H1 (cell line): Measurements from ENCODE around the gene LRRC15. TPM values are rescaled to one million over a fixed set of nuclear protein-coding genes. Genes with fewer than 3 reads are reported as not detected.

Source experiments
- CTCF ChIA-PET: fragments of 300-600 bp; sonication (Branson Sonifier 250); formaldehyde crosslinking; loops from one replicate; lab custom pipeline; 2021; ENCODE audit not compliant: partially characterized antibody; lab: Charles Lee
- POLR2A ChIA-PET: fragments of 300-600 bp; sonication (Branson Sonifier 250); formaldehyde crosslinking; loops from one replicate; lab custom pipeline; 2021; ENCODE audit warnings: inconsistent platforms; ENCODE audit not compliant: partially characterized antibody; lab: Charles Lee
- DNase-seq, 2 experiments: peaks; one replicate each; pipeline versions ENCODE4 v3.0.0 to v3.0.0-alpha.2; 2010 to 2022; ENCODE audit warnings: low spot score in 2 of 2, low read depth in 1 of 2, mixed read lengths in 1 of 2
- FAIRE-seq: peaks from 2 replicates; lab custom pipeline; 2011; peaks lifted over from hg19 to GRCh38; lab: Jason Lieb, UNC
- H2AFZ ChIP-seq: 2 replicates; pipeline ENCODE4 v1.8.1; 2012; ENCODE audit warnings: low read length, inconsistent platforms
- H2AK5ac ChIP-seq: 2 replicates; pipeline ENCODE4 v1.6.1; 2013; ENCODE audit warnings: low read depth, low read length
- H2BK120ac ChIP-seq: replicated peaks from 2 replicates; pipeline ENCODE3; 2013; ENCODE audit warnings: low read depth, low read length, inconsistent platforms
- H2BK12ac ChIP-seq: 2 replicates; pipeline ENCODE4 v1.6.1; 2013; ENCODE audit warnings: low read depth, low read length
- H2BK15ac ChIP-seq: 2 replicates; pipeline ENCODE4 v1.6.1; 2013; ENCODE audit warnings: low read length
- H2BK20ac ChIP-seq: 2 replicates; pipeline ENCODE4 v1.6.1; 2013; ENCODE audit warnings: low read length
- H2BK5ac ChIP-seq: 2 replicates; pipeline ENCODE4 v1.6.1; 2013; ENCODE audit warnings: low read depth, low read length
- H3K14ac ChIP-seq: 2 replicates; pipeline ENCODE4 v1.6.1; 2013; ENCODE audit warnings: inconsistent platforms; ENCODE audit not compliant: insufficient read length
- H3K18ac ChIP-seq: 2 replicates; pipeline ENCODE4 v1.6.1; 2013; ENCODE audit warnings: low read length; ENCODE audit errors: extremely low read depth
- H3K23ac ChIP-seq: 2 replicates; pipeline ENCODE4 v1.6.1; 2013; ENCODE audit warnings: inconsistent platforms; ENCODE audit not compliant: insufficient read length
- H3K23me2 ChIP-seq: 2 replicates; pipeline ENCODE4 v1.6.1; 2013; ENCODE audit warnings: low read depth, low read length
- H3K27ac ChIP-seq: 2 replicates; pipeline ENCODE4 v1.6.1; 2011; ENCODE audit warnings: low read depth, low read length, inconsistent platforms
- H3K27me3 ChIP-seq, 4 experiments: replicated peaks in 1 of 4; 1 replicate in 1 of 4; 2 replicates in 3 of 4; pipeline versions ENCODE4 v1.6.1 to v1.8.1; 2011 to 2013; ENCODE audit warnings: low read length in 3 of 4, mild to moderate bottlenecking in 3 of 4, inconsistent platforms in 2 of 4, mixed read lengths in 2 of 4, moderate library complexity in 1 of 4; ENCODE audit not compliant: control insufficient read depth in 3 of 4, insufficient read depth in 3 of 4; ENCODE audit errors: extremely low read depth in 1 of 4
- H3K36me3 ChIP-seq, 4 experiments: 2 replicates each; pipeline versions ENCODE4 v1.6.1 to v1.8.1; 2011 to 2013; ENCODE audit warnings: mild to moderate bottlenecking in 4 of 4, low read length in 3 of 4, moderate library complexity in 2 of 4, control low read depth in 1 of 4, inconsistent platforms in 1 of 4; ENCODE audit not compliant: insufficient read depth in 4 of 4, control insufficient read depth in 2 of 4
- H3K4ac ChIP-seq: replicated peaks from 2 replicates; pipeline ENCODE3; 2013; ENCODE audit warnings: low read length, low read depth, mixed read lengths, inconsistent platforms; ENCODE audit not compliant: insufficient read length
- H3K4me1 ChIP-seq, 4 experiments: replicated peaks in 1 of 4; 1 replicate in 1 of 4; 2 replicates in 3 of 4; pipeline versions ENCODE4 v1.6.1 to v1.8.1; 2011 to 2013; ENCODE audit warnings: low read length in 3 of 4, inconsistent platforms in 2 of 4, mixed read lengths in 1 of 4; ENCODE audit not compliant: insufficient read depth in 4 of 4, control insufficient read depth in 3 of 4
- H3K4me2 ChIP-seq, 2 experiments: 2 replicates each; pipeline versions ENCODE4 v1.6.1 to v1.8.1; 2011 to 2013; ENCODE audit warnings: low read depth in 2 of 2, low read length in 2 of 2, control low read depth in 1 of 2, inconsistent platforms in 1 of 2, mild to moderate bottlenecking in 1 of 2; ENCODE audit not compliant: insufficient read depth in 1 of 2
- H3K4me3 ChIP-seq, 4 experiments: fragments of 200-600, 300-600 bp in 1 of 4; sonication (generic), shearing (Covaris generic), sonication (Bioruptor Twin) in 1 of 4; 2 replicates each; pipeline versions ENCODE4 v1.5.1 to v1.8.1; 2011 to 2016; ENCODE audit warnings: low read length in 4 of 4, low read depth in 3 of 4, control low read depth in 2 of 4, inconsistent platforms in 2 of 4, mild to moderate bottlenecking in 2 of 4, mixed read lengths in 1 of 4, moderate library complexity in 1 of 4; ENCODE audit not compliant: insufficient read depth in 2 of 4; ENCODE audit errors: extremely low read depth in 1 of 4
- H3K56ac ChIP-seq: replicated peaks from 2 replicates; pipeline ENCODE3; 2013; ENCODE audit warnings: low read depth, mild to moderate bottlenecking, mixed read lengths, low read length, inconsistent platforms; ENCODE audit not compliant: insufficient read length
- H3K79me1 ChIP-seq: 2 replicates; pipeline ENCODE4 v1.6.1; 2013; ENCODE audit warnings: low read depth, low read length, control low read depth
- H3K79me2 ChIP-seq, 2 experiments: 2 replicates each; pipeline versions ENCODE4 v1.6.1 to v1.8.1; 2012 to 2013; ENCODE audit warnings: low read length in 2 of 2, mild to moderate bottlenecking in 2 of 2, inconsistent platforms in 1 of 2; ENCODE audit not compliant: insufficient read depth in 2 of 2, control insufficient read depth in 1 of 2
- H3K9ac ChIP-seq, 4 experiments: replicated peaks in 1 of 4; 1 replicate in 1 of 4; 2 replicates in 3 of 4; pipeline versions ENCODE4 v1.6.1 to v1.8.1; 2011 to 2013; ENCODE audit warnings: low read depth in 3 of 4, low read length in 3 of 4, control low read depth in 2 of 4, mild to moderate bottlenecking in 2 of 4, moderate library complexity in 2 of 4, inconsistent platforms in 1 of 4; ENCODE audit errors: extremely low read depth in 1 of 4
- H3K9me3 ChIP-seq, 2 experiments: 2 replicates each; pipeline versions ENCODE4 v1.6.1 to v1.8.1; 2012 to 2013; ENCODE audit warnings: mild to moderate bottlenecking in 2 of 2, moderate library complexity in 2 of 2, control low read depth in 1 of 2, inconsistent platforms in 1 of 2, low read depth in 1 of 2, low read length in 1 of 2, mixed read lengths in 1 of 2; ENCODE audit not compliant: insufficient read depth in 2 of 2
- H4K20me1 ChIP-seq, 2 experiments: replicated peaks in 1 of 2; 2 replicates each; pipeline versions ENCODE3 to v1.8.1; 2011 to 2013; ENCODE audit warnings: inconsistent platforms in 2 of 2, low read length in 2 of 2, mild to moderate bottlenecking in 1 of 2; ENCODE audit not compliant: insufficient read depth in 2 of 2, control insufficient read depth in 1 of 2
- H4K5ac ChIP-seq: 2 replicates; pipeline ENCODE4 v1.6.1; 2013; ENCODE audit warnings: low read length, low read depth, mixed read lengths, inconsistent platforms; ENCODE audit not compliant: insufficient read length
- H4K8ac ChIP-seq: 2 replicates; pipeline ENCODE4 v1.8.0; 2013; ENCODE audit warnings: mild to moderate bottlenecking, moderate library complexity, low read length, inconsistent platforms; ENCODE audit not compliant: insufficient read depth; ENCODE audit errors: extremely low read depth
- H4K91ac ChIP-seq: replicated peaks from 2 replicates; pipeline ENCODE3; 2013; ENCODE audit warnings: low read length, mixed read lengths, inconsistent platforms; ENCODE audit not compliant: insufficient read length
- EP300 ChIP-seq, 2 experiments: IDR thresholded peaks; 1 replicate in 1 of 2; 2 replicates in 1 of 2; pipeline ENCODE4 v1.6.1; 2011 to 2012; ENCODE audit warnings: low read depth in 2 of 2, low read length in 2 of 2, mild to moderate bottlenecking in 2 of 2, borderline replicate concordance in 1 of 2, inconsistent platforms in 1 of 2, moderate library complexity in 1 of 2
- EZH2 ChIP-seq: fragments of 200-600 bp; sonication (generic); IDR thresholded peaks from 2 replicates; pipeline ENCODE4 v1.7.1; 2012; ENCODE audit warnings: low read depth, mild to moderate bottlenecking, moderate library complexity, low read length, inconsistent platforms; ENCODE audit not compliant: severe bottlenecking
- NANOG ChIP-seq: IDR thresholded peaks from 2 replicates; pipeline ENCODE4 v1.6.1; 2011; ENCODE audit warnings: low read length, low read depth, mild to moderate bottlenecking, inconsistent platforms; ENCODE audit not compliant: insufficient read depth, poor library complexity, severe bottlenecking
- POLR2AphosphoS5 ChIP-seq: IDR thresholded peaks from 2 replicates; pipeline ENCODE4 v1.6.1; 2011; ENCODE audit warnings: low read depth, low read length
- RFX5 ChIP-seq: IDR thresholded peaks from 2 replicates; pipeline ENCODE4 v1.6.1; 2011; ENCODE audit warnings: low read depth, low read length, improper control_type of control experiment, borderline replicate concordance
- SAP30 ChIP-seq: fragments of 300-600 bp; sonication (generic); IDR thresholded peaks from 2 replicates; pipeline ENCODE4 v1.7.1; 2012; ENCODE audit warnings: low read length, moderate library complexity, mild to moderate bottlenecking, inconsistent platforms; ENCODE audit not compliant: insufficient read depth, insufficient replicate concordance
- SUZ12 ChIP-seq: fragments of 200-600 bp; sonication (generic); IDR thresholded peaks from 2 replicates; pipeline ENCODE4 v1.6.1; 2012; ENCODE audit warnings: mild to moderate bottlenecking, inconsistent platforms, low read length, moderate library complexity, mixed read lengths
- TEAD4 ChIP-seq: IDR thresholded peaks from 2 replicates; pipeline ENCODE4 v1.6.1; 2012; ENCODE audit warnings: low read depth, low read length, inconsistent platforms, mixed read lengths
- WGBS, 2 experiments: shearing (Covaris generic) in 1 of 2; methylation state at CpG; one replicate each; pipeline versions ENCODE4 v1.1.6 to v1.1.7; 2013 to 2015; ENCODE audit warnings: low lambda C conversion rate in 2 of 2, mixed read lengths in 2 of 2, inconsistent platforms in 1 of 2, low coverage in 1 of 2, missing lambda C conversion rate in 1 of 2; ENCODE audit not compliant: insufficient replicate concordance in 2 of 2, insufficient coverage in 1 of 2, insufficient read length in 1 of 2; ENCODE audit errors: extremely low coverage in 1 of 2, missing lambda C conversion rate in 1 of 2; 5-methylcytosine and 5-hydroxymethylcytosine counted together
- polyA plus RNA-seq, 7 experiments: library from polyadenylated mRNA; depleted of rRNA in 3 of 7; stranded (reverse) in 5 of 7; unstranded in 2 of 7; fragments of >200 nt in 5 of 7; fragments of 200-250 nt in 2 of 7; gene quantifications; 1 replicate in 5 of 7; 2 replicates in 1 of 7; 4 replicates in 1 of 7; pipeline versions ENCODE4 v1.2.1 to v1.2.3, GENCODE V29; 2011 to 2013; ENCODE audit warnings: missing spikeins in 2 of 7, mixed read lengths in 2 of 7
- total RNA-seq: library from RNA; stranded (reverse); fragmentation: NEBNext Ultra II Directional; extraction: Animal tissue kit (Norgen Biotek cat#: 25700); gene quantifications from 2 replicates; pipeline ENCODE4 v1.2.1, GENCODE V29; 2021
- TF ChIP-seq, protein P1 (sequence below), 3 experiments: IDR thresholded peaks; 1 replicate in 2 of 3; 2 replicates in 1 of 3; pipeline versions ENCODE4 v1.5.1 to v1.6.1; 2011; ENCODE audit warnings: low read length in 3 of 3, mild to moderate bottlenecking in 3 of 3, inconsistent platforms in 2 of 3, low read depth in 1 of 3, moderate library complexity in 1 of 3; ENCODE audit not compliant: insufficient read depth in 1 of 3; ENCODE audit errors: control extremely low read depth in 1 of 3

Gene LRRC15
- total and polyA plus RNA-seq, 2 of the 8 experiments (the other 6 are each of a cell fraction or from before 2014, with no cell fraction given), result 0.15 to 0.37 TPM

GRCh38 chr3:194342861-194343560 lies 26.5 kb downstream of the LRRC15 start:
- peaks cover 0 to 20% (median 11%) of the 10 kb centered on the region in 4 experiments; a peak in 6 of 7 replicates for H3K27me3 ChIP-seq
- ChIA-PET CTCF (interaction anchor here (0.6 to 15.8 kb wide), 32 partner anchors 7 to 741 kb away, joined by 3 to 344 read pairs (median 5); partner anchors contain the start of genes CPN2, GP5 and LRRC15), POLR2A (interaction anchor here (0.9 to 1.5 kb wide), 2 partner anchors 58 to 213 kb away, joined by 3 read pairs; no protein-coding TSS in a partner anchor)
- no peaks in the 10 kb centered on the region for H3K36me3 ChIP-seq
- H3K79me1 ChIP-seq, result no peaks in the 10 kb centered on the region
- no peak overlapping the region for H3K23ac ChIP-seq
- no peak overlapping the region for H4K8ac ChIP-seq
- H2BK20ac ChIP-seq, result no peak overlapping the region
- no peak overlapping the region for H2BK120ac ChIP-seq
- no peak overlapping the region for H3K14ac ChIP-seq
- H3K56ac ChIP-seq, result no peak overlapping the region
- H4K20me1 ChIP-seq, result no peaks in the 10 kb centered on the region
- H3K18ac ChIP-seq, result no peak overlapping the region
- no peak overlapping the region for H3K4ac ChIP-seq
- H3K9ac ChIP-seq, result no peak overlapping the region
- no peak overlapping the region for H2AK5ac ChIP-seq
- H3K4me2 ChIP-seq, result no peak overlapping the region
- H3K4me1 ChIP-seq, result peaks cover 4 to 22% (median 17%) of the 10 kb centered on the region in 4 experiments
- H3K27ac ChIP-seq, result no peak overlapping the region
- FAIRE-seq (no peak), DNase-seq (no peak)
- H3K79me2 ChIP-seq, result no peaks in the 10 kb centered on the region
- H2BK5ac ChIP-seq, result no peak overlapping the region
- no peak overlapping the region for H2BK12ac ChIP-seq
- no peaks in the 10 kb centered on the region for H3K23me2 ChIP-seq
- H2BK15ac ChIP-seq, result no peak overlapping the region
- no peak overlapping the region for H2AFZ ChIP-seq
- no peak overlapping the region for H3K4me3 ChIP-seq
- no peaks in the 10 kb centered on the region for H3K9me3 ChIP-seq
- no peak overlapping the region for H4K5ac ChIP-seq
- no peak overlapping the region for H4K91ac ChIP-seq
- 83% methylated on average over 9 of the region's 9 CpGs; no CpG with 5 or more reads in 1 of the 2 experiments for WGBS, 2 experiments
- TF ChIP-seq TEAD4 (no peak), EZH2 (no peak), RFX5 (no peak), SAP30 (no peak), POLR2AphosphoS5 (no peak), SUZ12 (no peak), NANOG (no peak), EP300 (IDR thresholded peaks at IDR 0.05; ENCODE audit: borderline replicate concordance in 1 of 2, low read depth in 2 of 2, low read length in 2 of 2) (no peak)
- TF ChIP-seq, protein P1, sequence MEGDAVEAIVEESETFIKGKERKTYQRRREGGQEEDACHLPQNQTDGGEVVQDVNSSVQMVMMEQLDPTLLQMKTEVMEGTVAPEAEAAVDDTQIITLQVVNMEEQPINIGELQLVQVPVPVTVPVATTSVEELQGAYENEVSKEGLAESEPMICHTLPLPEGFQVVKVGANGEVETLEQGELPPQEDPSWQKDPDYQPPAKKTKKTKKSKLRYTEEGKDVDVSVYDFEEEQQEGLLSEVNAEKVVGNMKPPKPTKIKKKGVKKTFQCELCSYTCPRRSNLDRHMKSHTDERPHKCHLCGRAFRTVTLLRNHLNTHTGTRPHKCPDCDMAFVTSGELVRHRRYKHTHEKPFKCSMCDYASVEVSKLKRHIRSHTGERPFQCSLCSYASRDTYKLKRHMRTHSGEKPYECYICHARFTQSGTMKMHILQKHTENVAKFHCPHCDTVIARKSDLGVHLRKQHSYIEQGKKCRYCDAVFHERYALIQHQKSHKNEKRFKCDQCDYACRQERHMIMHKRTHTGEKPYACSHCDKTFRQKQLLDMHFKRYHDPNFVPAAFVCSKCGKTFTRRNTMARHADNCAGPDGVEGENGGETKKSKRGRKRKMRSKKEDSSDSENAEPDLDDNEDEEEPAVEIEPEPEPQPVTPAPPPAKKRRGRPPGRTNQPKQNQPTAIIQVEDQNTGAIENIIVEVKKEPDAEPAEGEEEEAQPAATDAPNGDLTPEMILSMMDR (IDR thresholded peaks at IDR 0.05; ENCODE audit: control extremely low read depth in 1 of 3, insufficient read depth in 1 of 3, low read depth in 1 of 3, low read length in 3 of 3), result no peak
